Activated T-cell treated with anti-CD3 and anti-CD28 coated beads, Interleukin-2, amount 50 U/mL, for 1 hour (primary cell): ENCODE results near the gene ATP9A.
"Not testable (repeated sequence)": the region's sequence is repeated elsewhere in the genome, so short reads cannot be mapped to it uniquely, and the experiment has no call there.

Experiments
- DNase-seq: peaks from one replicate; pipeline ENCODE4 v3.0.0-alpha.2; 2020

ATP9A gene

DNA sequence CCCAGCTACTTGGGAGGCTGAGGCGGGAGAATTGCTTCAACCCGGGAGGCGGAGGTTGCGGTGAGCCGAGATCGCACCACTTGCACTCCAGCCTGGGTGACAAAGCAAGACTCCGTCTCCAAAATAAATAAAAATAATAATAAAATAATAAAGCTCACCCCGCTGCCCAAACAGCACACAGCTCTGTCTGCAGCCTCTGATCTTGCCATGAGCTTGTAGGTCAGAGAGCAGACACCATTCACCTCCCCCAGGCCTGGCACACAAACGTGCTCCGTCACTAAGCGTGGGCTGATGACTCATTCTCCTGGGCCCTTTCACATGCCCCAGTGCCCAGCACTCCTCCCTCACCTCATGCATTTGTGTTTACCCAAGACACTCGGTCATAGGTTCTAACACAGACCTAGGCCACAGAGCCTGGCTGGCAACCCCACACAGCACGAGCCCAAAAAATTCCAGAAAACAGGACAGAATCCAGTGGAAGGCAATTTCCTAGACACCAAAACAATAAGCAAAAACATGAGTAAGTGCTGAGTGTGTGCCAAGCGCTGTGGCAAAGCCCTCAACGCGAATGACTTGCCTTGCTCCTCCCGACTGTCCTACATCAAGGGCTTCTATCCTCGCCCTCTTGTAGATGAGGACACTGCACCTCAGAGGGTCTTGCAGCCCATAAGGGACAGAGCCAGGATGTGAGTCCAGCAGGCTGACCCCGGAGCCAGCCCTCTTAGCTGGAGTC lies 18.0 kb downstream of the ATP9A start:
- DNase-seq, result no peak

DNA sequence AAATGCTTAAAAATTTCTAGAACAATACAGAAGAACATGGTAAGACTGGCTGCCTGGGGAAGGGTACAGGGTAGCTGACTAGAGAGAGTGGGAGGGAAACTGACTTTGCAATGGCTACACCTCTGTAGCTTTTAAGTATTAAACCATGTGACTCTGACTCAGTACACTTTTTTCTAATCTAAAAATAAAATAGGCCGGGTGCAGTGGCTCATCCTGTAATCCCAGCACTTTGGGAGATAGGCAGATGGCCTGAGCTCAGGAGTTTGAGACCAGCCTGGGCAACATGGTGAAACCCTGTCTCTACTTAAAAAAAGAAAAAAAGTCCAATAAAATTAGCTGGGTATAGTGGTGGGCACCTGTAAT lies 18.5 kb downstream of the ATP9A start:
- no peak for DNase-seq

DNA sequence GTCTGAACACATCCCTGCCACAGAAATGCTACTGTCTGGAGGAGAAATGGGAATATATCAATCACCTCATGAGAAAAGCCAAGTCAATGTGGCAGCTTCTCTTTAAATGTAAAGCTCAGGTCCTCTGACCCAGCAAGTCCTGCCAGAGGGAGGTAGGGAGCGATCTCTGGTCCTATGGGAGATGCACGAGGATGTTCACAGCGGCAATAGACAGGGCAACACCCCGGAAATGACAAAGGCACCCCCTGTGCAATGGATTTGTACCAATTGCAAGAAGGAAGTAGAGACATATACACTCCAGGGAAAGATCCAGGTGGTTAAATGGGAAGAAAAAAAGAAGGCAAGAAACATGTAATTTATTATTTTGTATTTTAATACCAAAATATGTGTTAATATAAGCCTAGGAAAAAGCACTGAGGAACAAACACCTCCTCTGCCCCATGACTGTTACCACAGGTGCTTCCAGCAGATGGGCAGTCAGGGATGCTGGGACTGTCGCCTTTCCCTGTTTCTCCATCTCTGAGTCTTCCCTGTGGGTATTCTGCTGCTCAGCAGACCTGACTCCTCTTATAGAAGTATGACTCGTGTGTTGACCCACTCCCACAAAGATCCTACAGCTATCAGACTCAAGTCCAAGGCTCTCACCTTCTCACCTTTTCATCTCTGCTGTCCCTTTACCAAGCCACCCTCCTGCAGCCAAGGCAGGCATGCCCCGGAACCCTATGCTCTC lies 20.8 kb downstream of the ATP9A start:
- no peak for DNase-seq

DNA sequence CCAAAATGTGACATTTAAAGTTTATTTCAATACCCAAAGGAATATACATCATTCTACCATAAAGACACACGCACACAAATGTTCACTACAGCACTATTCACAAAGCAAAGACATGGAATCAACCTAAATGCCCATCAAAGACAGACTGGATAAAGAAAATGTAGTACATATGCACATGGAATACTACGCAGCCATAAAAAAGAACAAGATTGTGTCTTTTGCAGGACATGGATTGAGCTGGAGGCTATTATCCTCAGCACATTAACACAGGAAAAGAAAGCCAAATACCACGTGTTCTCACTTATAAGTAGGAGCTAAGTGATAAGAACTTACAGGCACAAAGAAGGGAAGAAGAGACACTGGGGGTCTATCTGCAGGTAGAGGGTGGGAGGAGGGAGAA lies 22.4 kb downstream of the ATP9A start:
- no peak for DNase-seq

DNA sequence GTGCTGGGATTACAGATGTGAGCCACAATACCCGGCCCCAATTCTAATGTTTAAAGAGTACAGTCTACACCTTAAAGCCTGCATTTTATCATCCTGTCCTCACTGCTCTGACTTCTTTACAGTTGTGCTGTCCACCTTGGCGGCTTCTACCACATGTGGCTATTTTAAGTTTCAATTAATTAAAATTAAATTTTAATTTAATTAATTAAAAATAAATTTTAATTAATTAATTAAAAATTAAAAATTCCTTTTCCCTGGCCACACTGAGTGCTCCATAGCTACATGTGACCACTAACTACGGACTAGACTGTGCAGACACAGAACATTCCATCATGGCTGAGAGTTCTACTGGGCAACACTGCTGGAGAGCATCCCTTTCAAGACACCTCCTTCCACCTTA lies 27.4 kb downstream of the ATP9A start:
- DNase-seq, result no peak

DNA sequence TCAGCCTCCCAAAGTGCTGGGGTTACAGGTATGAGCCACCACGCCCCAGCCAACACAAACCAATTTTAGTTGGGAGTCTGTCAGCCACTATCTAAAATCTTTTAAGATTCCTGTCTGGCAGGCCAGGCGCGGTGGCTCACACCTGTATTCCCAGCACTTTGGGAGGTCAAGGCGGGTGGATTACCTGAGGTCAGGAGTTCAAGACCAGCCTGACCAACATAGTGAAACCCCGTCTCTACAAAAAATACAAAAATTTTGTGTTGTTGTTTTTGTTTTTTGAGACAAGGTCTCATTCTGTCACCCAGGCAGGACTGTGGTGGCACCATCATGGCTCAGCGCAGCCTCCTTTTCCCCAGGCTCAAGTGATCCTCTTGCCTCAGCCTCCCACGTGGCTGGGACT lies 27.9 kb downstream of the ATP9A start:
- DNase-seq, result not testable (repeated sequence)

DNA sequence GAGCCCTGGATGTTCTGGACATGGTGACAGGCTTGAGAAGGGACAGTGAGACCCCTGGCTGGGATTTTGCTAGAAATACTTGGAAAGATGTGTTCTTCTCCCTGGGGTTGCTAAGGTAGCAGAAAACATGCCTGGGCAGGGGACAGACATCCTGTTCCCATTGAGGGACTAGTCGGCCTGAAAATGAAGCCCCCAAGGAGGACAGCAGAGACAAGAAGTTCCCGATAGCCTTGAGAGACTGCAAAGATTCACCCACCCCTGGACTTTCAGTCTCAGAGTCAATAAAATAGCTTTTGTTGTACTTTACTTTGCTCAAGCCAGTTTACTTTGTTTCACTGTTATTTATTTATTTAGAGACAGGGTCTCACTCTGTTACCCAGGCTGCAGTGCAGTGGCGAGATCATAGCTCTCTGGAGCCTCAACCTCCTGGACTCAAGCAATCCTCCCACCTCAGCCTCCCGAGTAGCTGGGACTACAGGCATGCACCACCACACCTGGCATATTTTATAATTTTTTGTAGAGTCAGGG lies 28.4 kb downstream of the ATP9A start:
- DNase-seq, result no peak

DNA sequence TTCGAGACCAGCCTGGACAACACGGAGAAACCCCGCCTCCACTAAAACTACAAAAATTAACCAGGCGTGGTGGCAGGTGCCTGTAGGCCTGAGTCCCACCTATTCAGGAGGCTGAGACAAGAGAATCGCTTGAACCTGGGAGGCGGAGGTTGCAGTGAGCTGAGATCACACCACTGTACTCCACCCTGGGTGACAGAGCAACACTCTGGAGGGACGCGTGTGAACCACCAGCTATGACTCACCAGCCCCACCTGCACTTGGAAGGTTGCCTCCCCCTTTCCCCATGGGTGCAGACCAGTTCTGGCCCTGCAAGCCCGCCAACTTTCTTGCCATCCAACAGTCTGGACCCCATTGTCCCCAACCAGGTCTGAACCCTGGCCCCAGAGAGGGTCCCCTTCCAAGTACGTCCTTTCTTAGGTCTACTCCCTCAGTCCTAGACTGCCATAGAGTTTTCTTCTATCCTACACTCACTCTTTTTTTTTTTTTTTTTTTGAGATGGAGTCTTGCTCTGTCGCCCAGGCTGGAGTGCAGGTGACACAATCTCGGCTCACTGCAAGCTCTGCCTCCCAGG lies 29.2 kb downstream of the ATP9A start:
- DNase-seq, result no peak

DNA sequence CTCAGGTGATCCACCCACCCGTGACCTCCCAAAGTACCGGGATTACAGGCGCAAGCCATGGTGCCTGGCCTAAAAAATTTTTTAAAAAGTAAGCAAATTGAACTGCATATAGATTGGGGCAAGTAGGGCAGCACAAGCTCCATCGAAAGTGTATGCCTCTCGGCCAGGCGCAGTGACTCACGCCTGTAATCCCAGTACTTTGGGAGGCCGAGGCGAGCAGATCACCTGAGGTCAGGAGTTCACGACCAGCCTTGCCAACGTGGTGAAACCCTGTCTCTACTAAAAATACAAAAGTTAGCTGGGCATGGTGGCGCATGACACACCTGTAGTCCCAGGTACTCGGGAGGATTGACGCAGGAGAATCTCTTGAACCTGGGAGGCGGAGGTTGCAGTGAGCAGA lies 29.9 kb downstream of the ATP9A start:
- DNase-seq, result not testable (repeated sequence)

DNA sequence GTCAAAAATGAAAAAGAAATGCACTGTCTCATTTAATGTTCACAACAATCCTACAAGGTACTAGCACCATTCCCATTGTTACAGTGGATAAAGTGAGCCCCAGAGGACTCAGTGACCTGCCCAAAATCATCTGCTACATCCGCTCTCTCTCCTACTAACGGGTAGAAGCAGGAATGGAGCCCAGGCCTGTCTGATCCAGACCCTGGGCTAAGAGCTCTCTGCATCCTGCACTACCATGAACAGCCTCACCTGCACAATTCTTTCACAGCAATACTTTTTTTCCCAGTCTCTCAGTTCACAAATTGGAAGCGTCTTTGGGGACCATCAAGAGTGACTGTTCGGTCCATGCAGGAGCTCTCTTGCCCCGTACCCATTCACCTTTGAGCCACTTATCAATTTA lies 31.2 kb downstream of the ATP9A start:
- no peak for DNase-seq

DNA sequence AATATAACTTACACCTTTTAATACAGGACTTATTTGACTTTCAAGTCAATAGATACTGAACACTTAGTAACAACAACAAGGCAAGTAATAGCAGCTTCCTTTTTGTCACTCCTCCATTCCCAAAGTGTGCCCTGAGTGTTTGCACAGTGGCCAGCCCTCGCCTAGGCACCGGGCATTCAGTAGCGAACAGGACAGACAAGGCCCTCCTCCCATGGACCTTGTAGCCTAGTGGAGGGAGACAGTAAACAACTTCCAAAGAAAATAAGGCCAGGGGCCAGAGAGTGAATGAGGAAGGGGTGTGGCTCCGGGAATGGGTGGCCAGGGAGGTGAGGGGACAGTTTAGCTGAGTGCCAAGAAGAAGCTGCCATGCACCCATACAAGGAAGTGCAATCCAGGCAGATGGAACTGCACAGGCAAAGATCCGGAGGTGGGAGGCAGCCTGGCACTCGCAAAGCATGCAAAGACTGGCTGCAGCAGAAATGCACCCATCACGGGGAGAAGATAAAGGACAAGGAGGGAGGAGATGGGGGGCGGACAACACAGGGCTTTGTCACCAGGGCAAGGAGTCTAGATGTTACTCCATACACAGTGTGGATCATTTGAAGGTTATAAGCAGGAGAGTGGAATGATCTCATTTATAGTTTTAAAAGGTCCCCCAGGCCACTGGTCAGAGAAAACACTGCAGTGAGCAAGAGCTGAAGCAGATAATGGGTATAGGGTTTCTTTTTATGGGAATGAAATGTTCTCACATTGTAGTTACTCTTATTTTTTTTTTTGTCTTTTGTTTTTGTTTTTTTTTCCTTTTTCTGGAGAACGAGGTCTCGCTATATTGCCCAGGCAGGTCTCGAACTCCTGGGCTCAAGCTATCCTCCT lies 32.2 kb downstream of the ATP9A start:
- no peak for DNase-seq

DNA sequence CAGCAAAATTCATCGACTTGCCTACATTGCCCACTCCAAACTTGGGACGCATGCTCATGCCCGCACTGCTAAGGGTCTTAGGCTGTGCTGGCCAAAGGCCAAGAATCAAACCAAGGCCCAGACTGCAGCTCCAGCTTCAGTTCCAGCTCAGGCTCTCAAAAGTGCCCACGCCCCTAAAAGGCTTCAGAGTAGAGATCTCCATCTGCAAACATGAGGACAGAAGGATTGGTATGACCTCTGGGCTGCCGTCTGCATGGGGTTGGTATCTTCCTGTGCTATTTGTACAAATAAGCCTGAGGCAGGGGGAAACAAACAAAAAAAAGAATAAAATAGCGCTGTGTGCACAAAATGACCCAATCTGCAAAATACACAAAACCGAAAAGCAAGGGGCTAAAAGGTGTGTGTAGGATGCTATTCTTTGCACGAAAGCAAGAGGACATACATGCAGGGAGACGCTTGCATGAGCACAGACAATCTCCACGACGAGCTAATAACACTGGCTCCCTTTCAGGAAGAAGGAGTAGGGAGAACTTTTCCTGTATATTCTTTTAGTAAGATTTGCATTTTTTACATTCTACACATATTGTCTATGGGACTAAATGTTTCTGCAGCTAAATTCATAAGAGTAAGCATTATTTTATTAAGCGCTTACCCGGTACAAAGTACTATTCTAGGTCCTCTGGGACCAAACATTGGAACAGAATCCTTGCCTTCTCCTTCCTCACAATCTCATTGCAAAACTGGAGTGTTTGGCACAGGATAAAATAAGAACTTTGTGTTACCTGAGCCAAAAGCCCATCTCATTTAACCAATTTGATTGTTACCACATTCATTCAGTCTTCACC lies 33.1 kb downstream of the ATP9A start:
- no peak for DNase-seq

DNA sequence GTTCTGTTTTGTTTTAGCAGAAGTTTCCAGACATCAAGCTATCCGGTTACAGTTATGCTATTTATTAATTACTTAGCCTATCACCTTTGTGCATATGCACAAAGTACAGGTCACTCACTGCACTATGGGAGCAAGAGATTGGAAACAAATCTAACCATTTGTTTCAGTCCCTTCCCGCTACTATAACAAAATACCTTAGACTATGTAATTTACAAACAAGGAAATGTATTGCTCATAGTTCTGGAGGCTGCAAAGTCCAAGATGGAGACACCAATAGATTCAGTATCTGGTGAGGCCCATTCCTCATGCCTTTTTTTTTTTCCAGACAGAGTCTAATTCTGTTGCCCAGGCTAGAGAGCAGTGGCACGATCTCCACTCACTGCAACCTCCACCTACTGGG lies 35.1 kb downstream of the ATP9A start:
- DNase-seq, result no peak

DNA sequence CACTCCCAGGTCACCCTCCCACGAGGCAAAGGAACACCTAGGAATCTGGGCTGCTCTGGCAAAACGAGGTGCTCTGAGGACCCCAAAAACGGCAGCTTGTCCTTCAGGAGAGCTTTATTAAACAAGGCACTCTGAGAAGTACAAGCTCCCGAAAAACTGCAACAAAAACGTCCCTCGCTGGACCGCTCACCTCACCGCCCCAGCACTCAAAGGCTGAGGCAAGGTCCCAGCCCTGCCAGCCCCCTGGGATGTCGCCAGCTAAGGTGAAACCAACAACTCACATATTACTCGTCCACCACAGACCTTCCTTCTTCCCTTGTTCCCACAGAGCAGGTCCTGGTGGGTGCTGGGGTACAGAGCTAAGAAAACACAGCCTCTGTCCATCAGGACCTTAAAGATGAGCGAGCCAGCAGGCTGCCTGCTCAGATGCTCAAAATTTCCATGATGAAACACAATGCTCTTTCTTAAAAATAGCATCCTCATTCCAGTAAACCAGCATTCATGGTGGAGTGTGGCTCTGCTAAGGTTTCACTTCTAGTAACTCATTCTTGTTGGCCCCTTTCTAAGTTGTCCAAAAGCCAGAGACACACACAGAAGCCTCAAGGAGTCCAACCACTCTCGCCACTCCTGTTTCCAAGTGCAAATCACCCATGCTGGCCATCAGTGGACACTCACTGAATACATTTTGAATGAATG lies 35.9 kb downstream of the ATP9A start:
- DNase-seq, result no peak

DNA sequence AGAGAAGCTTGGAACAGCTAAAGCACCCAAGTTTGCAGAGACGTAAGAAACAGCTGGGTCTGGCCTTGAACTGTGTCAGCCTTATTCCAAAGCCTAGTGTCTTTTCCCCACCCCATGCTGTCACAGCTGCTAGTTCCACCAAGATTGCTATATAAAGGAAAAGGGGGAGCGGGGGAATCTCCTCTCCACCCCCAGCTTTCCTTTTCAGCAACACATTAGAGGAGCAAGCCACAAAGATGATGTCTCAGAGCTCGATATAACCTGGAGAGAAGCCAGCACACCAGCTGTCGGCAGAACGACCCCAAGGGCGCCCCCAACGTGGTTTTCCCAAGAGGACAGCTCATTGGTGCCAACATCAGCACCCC lies 36.5 kb downstream of the ATP9A start:
- no peak for DNase-seq

DNA sequence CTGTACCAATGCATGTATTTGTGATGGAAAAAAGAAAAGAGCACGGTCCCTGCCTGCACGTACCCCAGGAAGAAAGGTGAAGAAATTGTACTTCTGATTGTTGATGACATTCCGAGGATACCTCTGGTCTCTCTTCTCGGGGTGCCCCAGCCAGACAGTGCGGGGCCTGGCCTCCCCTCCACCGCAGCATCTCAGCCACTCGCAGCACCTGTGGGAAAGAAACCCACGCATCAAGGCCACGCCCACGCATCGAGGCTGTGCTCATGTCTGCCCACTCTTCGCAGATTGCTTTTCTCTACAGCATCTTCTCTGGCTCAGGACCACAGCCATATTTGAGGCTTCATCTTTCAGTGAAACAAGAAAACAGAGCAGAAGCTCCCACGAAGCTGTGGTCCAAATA lies 38.4 kb downstream of the ATP9A start:
- no peak for DNase-seq

DNA sequence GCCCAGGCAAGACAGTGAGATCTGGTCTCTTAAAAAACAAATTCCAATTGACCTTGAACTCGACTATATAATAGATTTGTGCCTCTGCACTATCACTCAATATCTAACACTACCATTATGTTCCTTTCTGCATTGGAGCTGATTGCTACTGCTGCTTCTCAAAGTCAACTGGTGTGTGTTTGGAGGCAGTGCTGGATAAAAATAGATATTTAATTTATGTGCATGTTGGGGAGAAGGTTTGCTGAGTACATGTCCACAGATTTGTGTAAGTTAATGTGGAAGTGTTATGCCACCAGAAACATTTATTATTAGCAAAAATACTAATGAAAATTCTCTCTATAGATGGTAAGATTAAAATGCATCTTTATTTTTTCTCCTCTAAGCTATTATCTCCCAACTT lies 39.5 kb downstream of the ATP9A start:
- no peak for DNase-seq

DNA sequence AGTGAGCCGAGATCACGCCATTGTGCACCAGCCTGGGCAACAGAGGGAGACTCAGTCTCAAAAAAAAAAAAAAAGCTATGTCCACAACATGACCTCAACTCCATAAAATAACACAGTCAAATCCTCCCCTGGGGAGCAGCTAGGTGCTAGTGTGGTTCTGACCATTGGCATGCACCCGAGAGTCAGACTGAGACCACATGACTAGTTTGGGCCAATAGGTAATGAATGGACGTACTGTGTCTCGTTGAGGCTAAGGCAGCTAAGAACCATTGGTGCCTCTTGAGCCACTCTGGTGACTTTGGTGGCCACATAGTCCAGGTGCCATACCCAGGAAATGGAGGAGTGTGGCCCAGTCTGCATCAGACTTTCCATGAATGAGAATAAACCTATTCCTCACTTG lies 40.3 kb downstream of the ATP9A start:
- no peak for DNase-seq

DNA sequence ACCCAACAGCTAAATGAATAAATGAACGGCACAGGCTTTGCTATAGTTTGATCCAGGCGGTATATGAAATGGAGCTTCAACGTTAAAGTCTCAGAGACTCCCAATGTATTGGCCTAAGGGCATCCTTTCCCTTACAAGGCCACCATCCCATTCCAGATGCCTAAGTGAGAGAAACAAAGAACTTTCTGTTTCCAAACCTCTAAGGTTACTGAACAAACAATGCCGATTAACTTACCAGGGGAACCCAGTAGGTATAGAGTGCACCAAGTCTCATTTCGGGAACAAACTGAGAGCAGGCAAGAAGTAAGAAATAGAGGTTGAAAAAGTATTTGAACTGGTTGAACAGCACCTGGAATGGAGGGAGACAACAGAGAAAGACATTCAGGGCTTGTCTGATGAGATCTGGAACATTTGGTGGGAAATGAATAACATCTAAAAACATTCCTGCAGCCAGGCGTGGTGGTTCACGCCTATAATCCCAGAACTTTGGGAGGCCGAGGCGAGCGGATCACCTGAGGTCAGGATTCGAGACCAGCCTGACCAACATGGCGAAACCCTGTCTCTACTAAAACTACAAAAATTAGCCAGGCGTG lies 42.5 kb downstream of the ATP9A start:
- DNase-seq, result no peak

DNA sequence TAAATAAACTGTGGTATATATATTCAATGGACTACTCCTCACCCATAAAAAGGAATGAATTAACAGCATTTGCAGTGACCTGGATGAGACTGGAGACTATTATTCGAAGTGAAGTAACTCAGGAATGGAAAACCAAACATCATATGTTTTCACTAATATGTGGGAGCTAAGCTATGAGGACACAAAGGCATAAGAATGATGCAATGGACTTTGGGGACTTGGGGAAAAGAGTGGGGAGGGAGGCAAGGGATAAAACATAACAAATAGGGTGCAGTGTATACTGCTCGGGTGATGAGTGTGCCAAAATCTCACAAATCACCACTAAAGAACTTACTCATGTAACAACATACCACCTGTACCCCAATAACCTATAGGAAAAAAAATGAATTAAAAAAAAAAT lies 45.2 kb downstream of the ATP9A start:
- DNase-seq, result not testable (repeated sequence)

DNA sequence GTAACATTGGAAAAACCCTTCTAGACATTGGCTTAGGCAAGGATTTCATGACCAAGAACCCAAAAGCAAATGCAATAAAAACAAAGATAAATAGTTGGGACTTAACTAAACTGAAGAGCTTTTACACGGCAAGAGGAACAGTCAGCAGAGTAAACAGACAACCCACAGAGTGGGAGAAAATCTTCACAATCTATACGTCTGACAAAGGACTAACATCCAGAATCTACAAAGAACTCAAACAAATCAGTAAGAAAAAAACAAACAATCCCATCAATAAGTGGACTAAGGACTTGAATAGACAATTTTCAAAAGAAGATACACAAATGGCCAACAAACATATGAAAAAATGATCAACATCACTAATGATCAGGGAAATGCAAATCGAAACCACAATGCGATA lies 45.9 kb downstream of the ATP9A start:
- not testable (repeated sequence) for DNase-seq
